ENCODE data around the gene P2RX1. TPM values are rescaled to one million over a fixed set of nuclear protein-coding genes. Genes with fewer than 3 reads are reported as not detected.

P2RX1 gene
- total and polyA plus RNA-seq, 4 donors: 0.44 to 5.2 (median 0.64) TPM

GRCh38 chr17:3959921-3960601 lies 43.8 kb upstream of the P2RX1 start:
- 92% methylated on average over 14 of the region's 14 CpGs for WGBS
- DNase-seq (ENCODE audit: low spot score): no peak
- no peak for TF ChIP-seq RXRA (IDR thresholded peaks at IDR 0.05)
- Histone ChIP-seq H3K9me3 (ENCODE audit: control insufficient read depth in 4 of 4, low read length in 3 of 4) (no peaks in the 10 kb centered on the region), H3K27ac (ENCODE audit: low read depth in 1 of 2, low read length in 2 of 2) (no peak overlapping the region), H3K9ac (ENCODE audit: low read depth in 1 of 2, low read length in 2 of 2) (no peak overlapping the region), H3K4me1 (ENCODE audit: control insufficient read depth in 4 of 4, insufficient read depth in 4 of 4, low read length in 3 of 4) (peaks cover 0 to 13% (median 1%) of the 10 kb centered on the region in 4 donors), H3K36me3 (ENCODE audit: control insufficient read depth in 4 of 4, insufficient read depth in 3 of 4, low read depth in 1 of 4, low read length in 3 of 4) (no peaks in the 10 kb centered on the region), H3K4me3 (ENCODE audit: low read depth in 1 of 3, low read length in 3 of 3) (no peak overlapping the region), H3K27me3 (ENCODE audit: control insufficient read depth in 4 of 4, insufficient read depth in 4 of 4, low read length in 3 of 4) (peaks cover 0 to 2% (median 0%) of the 10 kb centered on the region in 4 donors)

GRCh38 chr17:3959295-3959899 lies 43.1 kb upstream of the P2RX1 start:
- Histone ChIP-seq H3K4me1 (ENCODE audit: control insufficient read depth in 4 of 4, insufficient read depth in 4 of 4, low read length in 3 of 4) (peaks cover 0 to 8% (median 1%) of the 10 kb centered on the region in 4 donors), H3K4me3 (ENCODE audit: low read depth in 1 of 3, low read length in 3 of 3) (no peak overlapping the region), H3K9me3 (ENCODE audit: control insufficient read depth in 4 of 4, low read length in 3 of 4) (no peaks in the 10 kb centered on the region), H3K9ac (ENCODE audit: low read depth in 1 of 2, low read length in 2 of 2) (no peak overlapping the region), H3K27me3 (ENCODE audit: control insufficient read depth in 4 of 4, insufficient read depth in 4 of 4, low read length in 3 of 4) (peaks cover 0 to 2% (median 0%) of the 10 kb centered on the region in 4 donors), H3K36me3 (ENCODE audit: control insufficient read depth in 4 of 4, insufficient read depth in 3 of 4, low read depth in 1 of 4, low read length in 3 of 4) (no peaks in the 10 kb centered on the region), H3K27ac (ENCODE audit: low read depth in 1 of 2, low read length in 2 of 2) (no peak overlapping the region)
- WGBS: 63% methylated on average over 15 of the region's 15 CpGs
- TF ChIP-seq RXRA (IDR thresholded peaks at IDR 0.05): no peak
- DNase-seq (ENCODE audit: low spot score): no peak

- TF ChIP-seq JUND (IDR thresholded peaks at IDR 0.05): no peak
- no peak for TF ChIP-seq ZBTB33 (IDR thresholded peaks at IDR 0.05)
- TF ChIP-seq REST (IDR thresholded peaks at IDR 0.05): no peak
- TF ChIP-seq ATF3 (IDR thresholded peaks at IDR 0.05): no peak
- no peak for TF ChIP-seq FOXA1 (IDR thresholded peaks at IDR 0.05)
- TF ChIP-seq YY1 (IDR thresholded peaks at IDR 0.05): no peak
- no peak for TF ChIP-seq SP1 (IDR thresholded peaks at IDR 0.05)
- TF ChIP-seq MAX (IDR thresholded peaks at IDR 0.05): no peak
- TF ChIP-seq EGR1 (IDR thresholded peaks at IDR 0.05; ENCODE audit: low read depth in 2 of 2): no peak
- TF ChIP-seq RXRA (IDR thresholded peaks at IDR 0.05): no peak
- no peak for TF ChIP-seq TAF1 (conservative IDR thresholded peaks at IDR 0.05)
- TF ChIP-seq GABPA (IDR thresholded peaks at IDR 0.05 in 1 of 2, conservative IDR thresholded peaks at IDR 0.05 in 1 of 2): no peak
- no peak for TF ChIP-seq HNF4G (IDR thresholded peaks at IDR 0.05)
- Histone ChIP-seq H3K4me1 (ENCODE audit: control insufficient read depth in 4 of 4, insufficient read depth in 4 of 4, low read length in 3 of 4) (peaks cover 0 to 7% (median 1%) of the 10 kb centered on the region in 4 donors), H3K36me3 (ENCODE audit: control insufficient read depth in 4 of 4, insufficient read depth in 3 of 4, low read depth in 1 of 4, low read length in 3 of 4) (no peaks in the 10 kb centered on the region)
These were observed 41.7 kb upstream of the P2RX1 start for GRCh38 chr17:3957735-3958599.

More at GRCh38 chr17:3957735-3958599, 41.7 kb upstream of the P2RX1 start:
- no peak overlapping the region for H3K4me3 ChIP-seq (ENCODE audit: low read depth in 1 of 3, low read length in 3 of 3)
- no peaks in the 10 kb centered on the region for H3K9me3 ChIP-seq (ENCODE audit: control insufficient read depth in 4 of 4, low read length in 3 of 4)
- WGBS: 92% methylated on average over 18 of the region's 18 CpGs
- no peak overlapping the region for H3K27ac ChIP-seq (ENCODE audit: low read depth in 1 of 2, low read length in 2 of 2)
- H3K9ac ChIP-seq (ENCODE audit: low read depth in 1 of 2, low read length in 2 of 2): no peak overlapping the region
- no peak for DNase-seq (ENCODE audit: low spot score)
- no peaks in the 10 kb centered on the region for H3K27me3 ChIP-seq (ENCODE audit: control insufficient read depth in 4 of 4, insufficient read depth in 4 of 4, low read length in 3 of 4)
